HEK293 (cell line): Measurements from ENCODE around the gene EED.

Source experiments
- CTCF ChIA-PET: fragments of 350-600 bp; formaldehyde crosslinking; extraction: SDS; loops from one replicate; lab custom pipeline; 2021; ENCODE audit warnings: antibody characterized with exemption; lab: Yijun Ruan, JAX
- POLR2A ChIA-PET: fragments of 300-600 bp; formaldehyde crosslinking; extraction: SDS; loops from one replicate; lab custom pipeline; 2020; ENCODE audit warnings: antibody characterized with exemption, inconsistent platforms; lab: Yijun Ruan, JAX
- H3K27ac ChIP-seq: fragments of 200-500 bp; sonication (Bioruptor generic); 2 replicates; pipeline ENCODE4 v1.5.1; 2014; ENCODE audit warnings: low read depth, low read length, control low read depth, inconsistent platforms; ENCODE audit errors: extremely low read depth
- H3K36me3 ChIP-seq, 2 experiments: fragments of 200-500 bp in 1 of 2; sonication (Bioruptor generic) in 1 of 2; 1 replicate in 1 of 2; 2 replicates in 1 of 2; pipeline ENCODE4 v1.5.1; 2014 to 2017; ENCODE audit warnings: inconsistent platforms in 2 of 2, low read length in 2 of 2; ENCODE audit not compliant: control insufficient read depth in 2 of 2, insufficient read depth in 1 of 2
- H3K4me1 ChIP-seq: fragments of 200-500 bp; sonication (Bioruptor generic); 2 replicates; pipeline ENCODE4 v1.5.1; 2014; ENCODE audit warnings: mild to moderate bottlenecking, low read length, inconsistent platforms; ENCODE audit not compliant: control insufficient read depth, insufficient read depth
- H3K4me3 ChIP-seq: 2 replicates; pipeline ENCODE4 v1.5.1; 2011; ENCODE audit warnings: low read depth, mild to moderate bottlenecking, control low read depth, low read length, moderate library complexity
- H3K9me3 ChIP-seq: fragments of 200-500 bp; sonication (Bioruptor generic); 2 replicates; pipeline ENCODE4 v1.5.1; 2014; ENCODE audit warnings: low read depth, low read length, inconsistent platforms; ENCODE audit not compliant: control insufficient read depth, insufficient read depth
- ATF2 ChIP-seq: fragments of 450-650 bp; formaldehyde crosslinking; IDR thresholded peaks from 2 replicates; pipeline ENCODE4 v1.5.1; 2016; ENCODE audit warnings: missing biosample characterization, missing genetic modification characterization, low read depth
- HOXD13 ChIP-seq: sonication (generic); formaldehyde crosslinking; IDR thresholded peaks from 2 replicates; pipeline ENCODE4 v1.8.0; 2022; ENCODE audit warnings: missing genetic modification reagents, borderline replicate concordance
- MEIS1 ChIP-seq: sonication (generic); formaldehyde crosslinking; IDR thresholded peaks from 2 replicates; pipeline ENCODE4 v1.8.1; 2022; ENCODE audit warnings: missing genetic modification reagents, mild to moderate bottlenecking, borderline replicate concordance
- SP7 ChIP-seq: fragments of 450-650 bp; formaldehyde crosslinking; IDR thresholded peaks from 2 replicates; pipeline ENCODE4 v1.5.1; 2016; ENCODE audit warnings: missing biosample characterization, missing genetic modification characterization
- YY2 ChIP-seq: fragments of 450-650 bp; formaldehyde crosslinking; IDR thresholded peaks from 2 replicates; pipeline ENCODE4 v1.5.1; 2016; ENCODE audit warnings: missing biosample characterization, missing genetic modification characterization
- ZNF16 ChIP-seq: fragments of 450-650 bp; formaldehyde crosslinking; IDR thresholded peaks from 2 replicates; pipeline ENCODE4 v1.5.1; 2016; ENCODE audit warnings: low read depth, missing biosample characterization, missing genetic modification characterization
- ZNF221 ChIP-seq: fragments of 450-650 bp; formaldehyde crosslinking; IDR thresholded peaks from 2 replicates; pipeline ENCODE4 v1.5.1; 2017; ENCODE audit warnings: missing biosample characterization, missing genetic modification characterization, borderline replicate concordance
- ZNF311 ChIP-seq: fragments of 450-650 bp; formaldehyde crosslinking; IDR thresholded peaks from 2 replicates; pipeline ENCODE4 v1.5.1; 2017; ENCODE audit warnings: missing biosample characterization, missing genetic modification characterization, borderline replicate concordance
- ZNF366 ChIP-seq: fragments of 450-650 bp; formaldehyde crosslinking; conservative IDR thresholded peaks from 2 replicates; pipeline ENCODE4 v1.5.1; 2016; ENCODE audit warnings: missing biosample characterization, missing genetic modification characterization
- ZNF664 ChIP-seq: fragments of 450-650 bp; formaldehyde crosslinking; IDR thresholded peaks from 2 replicates; pipeline ENCODE4 v1.5.1; 2016; ENCODE audit warnings: missing biosample characterization, missing genetic modification characterization
- TF ChIP-seq, protein P1 (sequence below): fragments of 450-650 bp; formaldehyde crosslinking; IDR thresholded peaks from 2 replicates; pipeline ENCODE4; 2016; ENCODE audit warnings: missing biosample characterization, missing genetic modification characterization
- TF ChIP-seq, protein P2 (sequence below): fragments of 450-650 bp; formaldehyde crosslinking; IDR thresholded peaks from 2 replicates; pipeline ENCODE4 v1.5.1; 2016; ENCODE audit warnings: missing biosample characterization, missing genetic modification characterization
- TF ChIP-seq, protein P3 (sequence below): fragments of 450-650 bp; formaldehyde crosslinking; IDR thresholded peaks from 2 replicates; pipeline ENCODE4 v1.5.1; 2016; ENCODE audit warnings: missing biosample characterization, missing genetic modification characterization
- TF ChIP-seq, protein P4 (sequence below): fragments of 450-650 bp; formaldehyde crosslinking; IDR thresholded peaks from 2 replicates; pipeline ENCODE4 v1.5.1; 2016; ENCODE audit warnings: missing biosample characterization, missing genetic modification characterization

Gene EED

GRCh38 chr11:86251345-86251744, 6.8 kb downstream of the EED start (continued):
- TF ChIP-seq SP7 (no peak), YY2 (no peak), MEIS1 (no peak), ATF2 (no peak), HOXD13 (no peak)

DNA sequence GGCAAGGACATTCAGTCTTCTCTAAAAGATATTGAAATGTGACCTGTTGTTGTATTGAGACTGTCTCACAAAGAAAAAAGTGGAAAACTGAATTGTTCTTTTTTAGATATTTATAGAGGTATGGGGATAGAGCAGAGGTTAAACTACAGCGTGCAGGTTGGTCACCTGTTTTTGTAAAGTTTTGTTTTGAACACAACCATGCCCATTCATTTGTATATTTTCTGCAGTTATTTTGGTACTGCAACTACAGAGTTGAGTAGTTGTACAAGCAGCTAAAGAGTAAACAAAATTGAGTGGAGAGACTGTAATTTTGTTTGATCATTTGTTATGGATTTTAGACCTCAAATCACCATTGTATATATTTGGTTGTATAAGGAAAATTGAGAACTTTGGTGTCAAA, 11.3 kb downstream of the EED start:
- Histone ChIP-seq H3K9me3 (no peaks in the 10 kb centered on the region), H3K27ac (no peak overlapping the region), H3K4me3 (no peak overlapping the region), H3K36me3 (peaks cover 8 to 45% of the 10 kb centered on the region in 2 experiments), H3K4me1 (no peaks in the 10 kb centered on the region)
- ChIA-PET CTCF (no interaction called here), POLR2A (no interaction called here)
- TF ChIP-seq, protein P1, sequence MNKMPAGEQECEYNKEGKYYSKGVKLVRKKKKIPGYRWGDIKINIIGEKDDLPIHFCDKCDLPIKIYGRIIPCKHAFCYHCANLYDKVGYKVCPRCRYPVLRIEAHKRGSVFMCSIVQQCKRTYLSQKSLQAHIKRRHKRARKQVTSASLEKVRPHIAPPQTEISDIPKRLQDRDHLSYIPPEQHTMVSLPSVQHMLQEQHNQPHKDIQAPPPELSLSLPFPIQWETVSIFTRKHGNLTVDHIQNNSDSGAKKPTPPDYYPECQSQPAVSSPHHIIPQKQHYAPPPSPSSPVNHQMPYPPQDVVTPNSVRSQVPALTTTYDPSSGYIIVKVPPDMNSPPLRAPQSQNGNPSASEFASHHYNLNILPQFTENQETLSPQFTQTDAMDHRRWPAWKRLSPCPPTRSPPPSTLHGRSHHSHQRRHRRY: no peak

DNA sequence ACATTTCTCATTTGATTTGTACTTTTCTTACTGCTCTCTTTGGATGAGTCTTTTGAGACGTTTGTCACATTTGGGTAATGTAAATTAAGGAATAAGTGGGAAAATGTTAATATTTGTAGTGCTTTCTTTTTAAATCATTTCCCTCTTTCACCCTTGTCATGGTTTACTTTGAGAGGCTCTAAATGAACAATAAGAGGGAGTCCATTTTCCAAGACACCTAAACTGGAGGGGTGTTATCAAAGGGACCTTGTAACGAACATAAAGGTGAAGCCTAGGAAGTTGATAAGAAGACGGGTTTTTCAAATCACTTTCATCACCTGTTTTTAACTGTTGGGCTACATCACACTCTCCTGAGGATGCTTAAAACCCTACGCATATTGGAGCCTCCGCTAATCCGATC, 12.1 kb downstream of the EED start:
- Histone ChIP-seq H3K36me3 (peaks cover 8 to 47% of the 10 kb centered on the region in 2 experiments), H3K4me1 (no peaks in the 10 kb centered on the region), H3K9me3 (no peaks in the 10 kb centered on the region), H3K4me3 (no peak overlapping the region), H3K27ac (no peak overlapping the region)
- POLR2A ChIA-PET: no interaction called here
- CTCF ChIA-PET: no interaction called here
- no peak for TF ChIP-seq MEIS1
- TF ChIP-seq, protein P2, sequence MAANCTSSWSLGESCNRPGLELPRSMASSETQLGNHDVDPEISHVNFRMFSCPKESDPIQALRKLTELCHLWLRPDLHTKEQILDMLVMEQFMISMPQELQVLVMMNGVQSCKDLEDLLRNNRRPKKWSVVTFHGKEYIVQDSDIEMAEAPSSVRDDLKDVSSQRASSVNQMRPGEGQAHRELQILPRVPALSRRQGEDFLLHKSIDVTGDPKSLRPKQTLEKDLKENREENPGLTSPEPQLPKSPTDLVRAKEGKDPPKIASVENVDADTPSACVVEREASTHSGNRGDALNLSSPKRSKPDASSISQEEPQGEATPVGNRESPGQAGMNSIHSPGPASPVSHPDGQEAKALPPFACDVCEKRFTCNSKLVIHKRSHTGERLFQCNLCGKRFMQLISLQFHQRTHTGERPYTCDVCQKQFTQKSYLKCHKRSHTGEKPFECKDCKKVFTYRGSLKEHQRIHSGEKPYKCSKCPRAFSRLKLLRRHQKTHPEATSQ (tag by site-specific recombination): no peak
- TF ChIP-seq ZNF221 (tag by site-specific recombination): no peak
- no peak for TF ChIP-seq ZNF664
- TF ChIP-seq, protein P3, sequence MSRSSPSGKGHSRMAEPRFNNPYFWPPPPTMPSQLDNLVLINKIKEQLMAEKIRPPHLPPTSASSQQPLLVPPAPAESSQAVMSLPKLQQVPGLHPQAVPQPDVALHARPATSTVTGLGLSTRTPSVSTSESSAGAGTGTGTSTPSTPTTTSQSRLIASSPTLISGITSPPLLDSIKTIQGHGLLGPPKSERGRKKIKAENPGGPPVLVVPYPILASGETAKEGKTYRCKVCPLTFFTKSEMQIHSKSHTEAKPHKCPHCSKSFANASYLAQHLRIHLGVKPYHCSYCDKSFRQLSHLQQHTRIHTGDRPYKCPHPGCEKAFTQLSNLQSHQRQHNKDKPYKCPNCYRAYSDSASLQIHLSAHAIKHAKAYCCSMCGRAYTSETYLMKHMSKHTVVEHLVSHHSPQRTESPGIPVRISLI (tag by site-specific recombination): no peak
- TF ChIP-seq, protein P4, sequence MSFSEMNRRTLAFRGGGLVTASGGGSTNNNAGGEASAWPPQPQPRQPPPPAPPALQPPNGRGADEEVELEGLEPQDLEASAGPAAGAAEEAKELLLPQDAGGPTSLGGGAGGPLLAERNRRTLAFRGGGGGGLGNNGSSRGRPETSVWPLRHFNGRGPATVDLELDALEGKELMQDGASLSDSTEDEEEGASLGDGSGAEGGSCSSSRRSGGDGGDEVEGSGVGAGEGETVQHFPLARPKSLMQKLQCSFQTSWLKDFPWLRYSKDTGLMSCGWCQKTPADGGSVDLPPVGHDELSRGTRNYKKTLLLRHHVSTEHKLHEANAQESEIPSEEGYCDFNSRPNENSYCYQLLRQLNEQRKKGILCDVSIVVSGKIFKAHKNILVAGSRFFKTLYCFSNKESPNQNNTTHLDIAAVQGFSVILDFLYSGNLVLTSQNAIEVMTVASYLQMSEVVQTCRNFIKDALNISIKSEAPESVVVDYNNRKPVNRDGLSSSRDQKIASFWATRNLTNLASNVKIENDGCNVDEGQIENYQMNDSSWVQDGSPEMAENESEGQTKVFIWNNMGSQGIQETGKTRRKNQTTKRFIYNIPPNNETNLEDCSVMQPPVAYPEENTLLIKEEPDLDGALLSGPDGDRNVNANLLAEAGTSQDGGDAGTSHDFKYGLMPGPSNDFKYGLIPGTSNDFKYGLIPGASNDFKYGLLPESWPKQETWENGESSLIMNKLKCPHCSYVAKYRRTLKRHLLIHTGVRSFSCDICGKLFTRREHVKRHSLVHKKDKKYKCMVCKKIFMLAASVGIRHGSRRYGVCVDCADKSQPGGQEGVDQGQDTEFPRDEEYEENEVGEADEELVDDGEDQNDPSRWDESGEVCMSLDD (tag by site-specific recombination): no peak
- no peak for TF ChIP-seq ZNF311 (tag by site-specific recombination)
- TF ChIP-seq ZNF366 (tag by site-specific recombination): no peak
- TF ChIP-seq ZNF16 (tag by site-specific recombination): no peak
